ENCODE measurements around the gene SDCBP2. TPM values are rescaled to one million over a fixed set of nuclear protein-coding genes. Genes with fewer than 3 reads are reported as not detected.
"Not testable (repeated sequence)": the region's sequence is repeated elsewhere in the genome, so short reads cannot be mapped to it uniquely, and the experiment has no call there.

Gene SDCBP2
- total RNA-seq, 1 donor from 2014 or later: 10.8 TPM

DNA sequence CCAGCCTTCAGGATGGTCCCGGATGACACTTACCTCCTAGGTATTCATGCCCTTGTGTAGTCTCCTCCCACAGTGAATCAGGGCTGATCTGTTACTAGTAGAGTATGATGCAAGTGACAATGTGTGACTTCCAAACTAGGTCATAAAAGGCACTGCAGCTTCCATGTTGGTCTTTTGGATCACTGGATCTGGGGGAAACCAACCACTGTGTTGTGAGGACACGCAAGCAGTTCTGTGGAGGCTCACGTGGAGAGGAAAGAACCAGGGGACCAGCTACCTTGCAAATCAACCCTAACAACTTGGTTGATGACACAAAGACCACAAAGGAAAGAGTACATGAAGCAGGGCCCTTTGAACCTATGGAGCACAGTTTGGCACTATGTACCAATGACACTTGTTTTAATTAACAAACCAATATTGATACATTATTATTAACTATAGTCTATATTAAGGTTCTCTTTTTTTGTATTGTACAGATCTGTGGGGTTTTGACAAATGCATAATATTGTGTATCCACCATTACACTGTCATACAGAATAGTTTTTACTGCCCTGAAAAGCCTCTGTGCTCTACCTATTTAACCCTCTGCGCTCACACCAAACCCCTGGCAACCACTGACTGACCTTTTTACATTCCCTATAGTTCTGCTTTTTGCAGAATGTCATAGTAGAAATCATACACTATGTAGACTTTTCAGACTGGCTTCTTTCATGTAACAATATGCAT is 16.3 kb upstream of the SDCBP2 start:
- no peak overlapping the region for H3K27ac ChIP-seq
- peaks cover 6% of the 10 kb centered on the region for H3K4me1 ChIP-seq
- ATAC-seq (no peak), DNase-seq (no peak)
- H3K4me3 ChIP-seq: no peak overlapping the region
- TF ChIP-seq, protein P1, sequence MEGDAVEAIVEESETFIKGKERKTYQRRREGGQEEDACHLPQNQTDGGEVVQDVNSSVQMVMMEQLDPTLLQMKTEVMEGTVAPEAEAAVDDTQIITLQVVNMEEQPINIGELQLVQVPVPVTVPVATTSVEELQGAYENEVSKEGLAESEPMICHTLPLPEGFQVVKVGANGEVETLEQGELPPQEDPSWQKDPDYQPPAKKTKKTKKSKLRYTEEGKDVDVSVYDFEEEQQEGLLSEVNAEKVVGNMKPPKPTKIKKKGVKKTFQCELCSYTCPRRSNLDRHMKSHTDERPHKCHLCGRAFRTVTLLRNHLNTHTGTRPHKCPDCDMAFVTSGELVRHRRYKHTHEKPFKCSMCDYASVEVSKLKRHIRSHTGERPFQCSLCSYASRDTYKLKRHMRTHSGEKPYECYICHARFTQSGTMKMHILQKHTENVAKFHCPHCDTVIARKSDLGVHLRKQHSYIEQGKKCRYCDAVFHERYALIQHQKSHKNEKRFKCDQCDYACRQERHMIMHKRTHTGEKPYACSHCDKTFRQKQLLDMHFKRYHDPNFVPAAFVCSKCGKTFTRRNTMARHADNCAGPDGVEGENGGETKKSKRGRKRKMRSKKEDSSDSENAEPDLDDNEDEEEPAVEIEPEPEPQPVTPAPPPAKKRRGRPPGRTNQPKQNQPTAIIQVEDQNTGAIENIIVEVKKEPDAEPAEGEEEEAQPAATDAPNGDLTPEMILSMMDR (IDR thresholded peaks at IDR 0.05): no peak
- no peaks in the 10 kb centered on the region for H3K27me3 ChIP-seq (ENCODE audit: low read depth)
- intact Hi-C loops (cut with DNase I): no loop called here
- no peaks in the 10 kb centered on the region for H3K36me3 ChIP-seq
- no peaks in the 10 kb centered on the region for H3K9me3 ChIP-seq

- DNase-seq; H3K27me3 ChIP-seq (ENCODE audit: low read depth): not testable (repeated sequence)
These were observed 14.6 kb upstream of the SDCBP2 start for GRCh38 chr20:1343446-1344124.

DNA sequence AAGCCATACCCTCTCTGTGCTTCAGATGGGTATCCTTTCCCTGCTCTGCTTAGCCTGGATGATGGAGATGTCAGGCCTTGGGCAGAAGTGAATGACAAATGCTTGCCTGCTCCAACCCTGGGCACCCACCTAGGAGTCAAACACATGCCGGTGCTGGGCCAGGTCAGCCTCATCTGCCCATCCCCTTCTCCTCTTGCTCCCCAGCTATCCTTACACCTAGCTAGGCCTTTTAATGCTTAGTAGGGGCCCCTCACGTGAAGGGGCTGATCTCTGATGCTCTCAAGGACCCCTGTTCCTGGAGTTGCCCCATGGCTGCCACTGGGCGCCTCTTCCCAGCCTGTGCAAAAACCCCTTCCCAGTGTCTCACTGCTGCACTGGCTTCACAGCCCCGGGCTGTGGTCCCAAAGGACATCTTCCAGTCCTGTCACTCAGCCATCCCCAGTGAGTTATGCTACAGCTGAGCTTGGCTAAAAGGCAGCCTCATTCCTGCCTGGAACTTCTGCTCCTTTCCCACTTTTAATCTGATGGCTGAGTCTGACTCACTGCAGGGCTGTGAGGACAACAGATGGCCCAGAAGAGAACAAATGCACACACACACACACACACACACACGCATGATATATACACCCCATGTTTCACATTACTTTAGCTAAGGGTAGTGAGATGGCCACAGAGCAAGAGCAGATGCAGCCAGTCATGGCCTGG is 12.8 kb upstream of the SDCBP2 start:
- no peak for DNase-seq

More at GRCh38 chr20:1343446-1344124, 14.6 kb upstream of the SDCBP2 start:
- H3K4me3 ChIP-seq; ATAC-seq; H3K27ac ChIP-seq; H3K36me3 ChIP-seq; H3K9me3 ChIP-seq; H3K4me1 ChIP-seq; intact Hi-C loops (cut with DNase I): not testable (repeated sequence)

GRCh38 chr20:1338801-1339200 is 9.9 kb upstream of the SDCBP2 start:
- TF ChIP-seq, protein P1 (IDR thresholded peaks at IDR 0.05): no peak
- no peaks in the 10 kb centered on the region for H3K27me3 ChIP-seq (ENCODE audit: low read depth)
- peaks cover 39% of the 10 kb centered on the region for H3K4me1 ChIP-seq
- H3K4me3 ChIP-seq: no peak overlapping the region
- H3K27ac ChIP-seq: peak overlapping the region; percentile 18
- intact Hi-C loops (cut with DNase I): no loop called here
- DNase-seq (no peak), ATAC-seq (no peak)
- no peaks in the 10 kb centered on the region for H3K9me3 ChIP-seq
- no peaks in the 10 kb centered on the region for H3K36me3 ChIP-seq

More for the DNA sequence above, 12.8 kb upstream of the SDCBP2 start:
- ATAC-seq: no peak
- Histone ChIP-seq H3K4me1 (peaks cover 24% of the 10 kb centered on the region), H3K27ac (no peak overlapping the region), H3K9me3 (no peaks in the 10 kb centered on the region), H3K27me3 (ENCODE audit: low read depth) (no peaks in the 10 kb centered on the region), H3K36me3 (no peaks in the 10 kb centered on the region), H3K4me3 (no peak overlapping the region)
- intact Hi-C loops (cut with DNase I): no loop called here
- TF ChIP-seq, protein P1 (IDR thresholded peaks at IDR 0.05): no peak

- H3K4me3 ChIP-seq: no peak overlapping the region
- ATAC-seq (no peak), DNase-seq (no peak)
- H3K4me1 ChIP-seq: peaks cover 40% of the 10 kb centered on the region
- no peaks in the 10 kb centered on the region for H3K9me3 ChIP-seq
- no peaks in the 10 kb centered on the region for H3K36me3 ChIP-seq
- intact Hi-C loops (cut with DNase I): no loop called here
- TF ChIP-seq, protein P1 (IDR thresholded peaks at IDR 0.05): no peak
- H3K27ac ChIP-seq: peak overlapping the region; percentile 81
- no peaks in the 10 kb centered on the region for H3K27me3 ChIP-seq (ENCODE audit: low read depth)
These were observed 9.2 kb upstream of the SDCBP2 start for GRCh38 chr20:1338096-1338495.

Data from lower lobe of right lung (tissue), 2 donors.